ENCODE measurements around the gene ZNF136. TPM values are rescaled to one million over a fixed set of nuclear protein-coding genes. Genes with fewer than 3 reads are reported as not detected.

Gene ZNF136
- total RNA-seq, 4 donors from 2014 or later, result 6.3 to 18.7 (median 9.1) TPM

DNA sequence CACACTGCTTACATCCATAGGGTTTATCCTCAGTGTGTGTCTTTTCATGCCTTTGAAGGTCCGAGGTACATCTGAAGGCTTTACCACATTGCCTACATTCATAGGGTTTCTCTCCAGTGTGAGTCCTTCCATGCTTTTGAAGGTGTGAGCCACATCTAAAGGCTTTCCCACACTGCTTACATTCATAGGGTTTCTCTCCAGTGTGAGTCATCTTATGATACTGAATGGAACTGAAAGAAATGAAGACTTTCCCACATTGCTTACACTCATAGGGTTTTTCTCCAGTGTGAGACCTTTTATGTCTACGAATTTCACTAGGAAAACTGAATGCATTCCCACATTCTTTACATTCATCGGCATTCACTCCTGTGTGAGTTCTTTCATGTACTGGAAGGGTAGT is 29.8 kb upstream of the ZNF136 start:
- 89 to 100% methylated on average over 3 of the region's 3 CpGs for WGBS, 2 donors (ENCODE audit: low coverage in 1 of 2)
- Histone ChIP-seq H3K9me3 (peaks cover 30 to 32% of the 10 kb centered on the region in 2 donors), H3K27ac (no peak overlapping the region), H3K4me3 (no peak overlapping the region), H3K4me1 (no peaks in the 10 kb centered on the region), H3K27me3 (no peaks in the 10 kb centered on the region), H3K36me3 (peaks cover 3 to 52% (median 27%) of the 10 kb centered on the region in 4 donors)
- intact Hi-C loops (cut with DNase I; ENCODE audit: low total_unique reads), result no loop called here
- no peak for DNase-seq
- no peak for TF ChIP-seq POLR2AphosphoS5 (IDR thresholded peaks at IDR 0.05)
- no peak for TF ChIP-seq EP300 (IDR thresholded peaks at IDR 0.05; ENCODE audit: low read depth)
- TF ChIP-seq POLR2A (IDR thresholded peaks at IDR 0.05), result no peak
- TF ChIP-seq, protein P1, sequence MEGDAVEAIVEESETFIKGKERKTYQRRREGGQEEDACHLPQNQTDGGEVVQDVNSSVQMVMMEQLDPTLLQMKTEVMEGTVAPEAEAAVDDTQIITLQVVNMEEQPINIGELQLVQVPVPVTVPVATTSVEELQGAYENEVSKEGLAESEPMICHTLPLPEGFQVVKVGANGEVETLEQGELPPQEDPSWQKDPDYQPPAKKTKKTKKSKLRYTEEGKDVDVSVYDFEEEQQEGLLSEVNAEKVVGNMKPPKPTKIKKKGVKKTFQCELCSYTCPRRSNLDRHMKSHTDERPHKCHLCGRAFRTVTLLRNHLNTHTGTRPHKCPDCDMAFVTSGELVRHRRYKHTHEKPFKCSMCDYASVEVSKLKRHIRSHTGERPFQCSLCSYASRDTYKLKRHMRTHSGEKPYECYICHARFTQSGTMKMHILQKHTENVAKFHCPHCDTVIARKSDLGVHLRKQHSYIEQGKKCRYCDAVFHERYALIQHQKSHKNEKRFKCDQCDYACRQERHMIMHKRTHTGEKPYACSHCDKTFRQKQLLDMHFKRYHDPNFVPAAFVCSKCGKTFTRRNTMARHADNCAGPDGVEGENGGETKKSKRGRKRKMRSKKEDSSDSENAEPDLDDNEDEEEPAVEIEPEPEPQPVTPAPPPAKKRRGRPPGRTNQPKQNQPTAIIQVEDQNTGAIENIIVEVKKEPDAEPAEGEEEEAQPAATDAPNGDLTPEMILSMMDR (IDR thresholded peaks at IDR 0.05), result no peak
- in situ Hi-C loops (cut with MboI; ENCODE audit: low pct_ligation_motif_present in 1 of 4, low pct_unique_long_range_greater_than_20kb in 1 of 4, low sequenced_read_pairs in 3 of 4), result loop anchor here in 3 of 4 donors (25.0 kb wide), 3 partner anchors 146 to 246 kb away; partner anchors contain the start of gene ZNF69 (in 1 of the 3)

DNA sequence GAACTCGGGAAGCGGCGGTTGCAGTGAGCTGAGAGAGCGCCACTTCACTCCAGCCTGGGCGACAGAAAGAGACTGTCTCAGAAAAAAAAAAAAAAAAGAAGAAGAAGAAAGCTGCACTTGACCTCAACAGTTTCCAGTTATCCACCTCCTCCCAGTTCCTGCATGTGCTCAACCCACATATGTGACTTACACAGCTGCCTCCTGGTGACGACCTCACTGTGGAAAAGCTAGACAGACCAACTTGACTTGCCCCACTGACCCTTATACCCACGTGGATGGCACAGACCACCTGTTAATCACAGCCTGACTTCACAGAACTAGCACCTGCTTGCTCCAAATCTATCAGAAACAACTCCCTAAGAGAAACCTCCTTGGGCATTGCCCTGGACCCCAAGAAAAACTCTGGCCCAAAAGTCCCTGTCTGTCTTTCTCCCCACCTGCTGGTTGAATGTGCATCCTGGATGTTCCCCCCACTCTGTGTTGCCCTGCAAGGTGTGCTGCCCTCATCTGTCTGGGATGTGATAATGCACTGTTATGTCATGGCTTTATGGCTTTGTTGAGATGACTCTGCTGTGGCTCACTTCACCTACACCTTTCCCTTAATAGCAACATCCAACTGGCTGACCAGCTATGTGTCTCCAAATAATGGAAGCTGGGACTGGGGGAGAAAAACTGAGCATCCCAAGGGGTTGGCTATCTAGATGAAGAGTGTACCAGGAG is 25.5 kb upstream of the ZNF136 start:
- H3K4me1 ChIP-seq, result peaks cover 6 to 21% (median 18%) of the 10 kb centered on the region in 4 donors
- TF ChIP-seq, protein P1 (IDR thresholded peaks at IDR 0.05), result peak in 2 of 5 experiments; percentile 20 to 23
- no peak for TF ChIP-seq POLR2AphosphoS5 (IDR thresholded peaks at IDR 0.05)
- in situ Hi-C loops (cut with MboI; ENCODE audit: low pct_ligation_motif_present in 1 of 4, low pct_unique_long_range_greater_than_20kb in 1 of 4, low sequenced_read_pairs in 3 of 4), result loop anchor here in 3 of 4 donors (25.0 kb wide), 3 partner anchors 150 to 250 kb away; partner anchors contain the start of gene ZNF69 (in 1 of the 3)
- no peak overlapping the region for H3K4me3 ChIP-seq
- H3K27me3 ChIP-seq, result no peaks in the 10 kb centered on the region
- no peak overlapping the region for H3K27ac ChIP-seq
- peaks cover 18 to 25% of the 10 kb centered on the region in 2 donors for H3K9me3 ChIP-seq
- intact Hi-C loops (cut with DNase I; ENCODE audit: low total_unique reads), result no loop called here
- DNase-seq, result no peak
- 77 to 100% methylated on average over 5 to 7 of the region's 7 CpGs for WGBS, 2 donors (ENCODE audit: low coverage in 1 of 2)
- H3K36me3 ChIP-seq, result peaks cover 3 to 44% (median 26%) of the 10 kb centered on the region in 4 donors

DNA sequence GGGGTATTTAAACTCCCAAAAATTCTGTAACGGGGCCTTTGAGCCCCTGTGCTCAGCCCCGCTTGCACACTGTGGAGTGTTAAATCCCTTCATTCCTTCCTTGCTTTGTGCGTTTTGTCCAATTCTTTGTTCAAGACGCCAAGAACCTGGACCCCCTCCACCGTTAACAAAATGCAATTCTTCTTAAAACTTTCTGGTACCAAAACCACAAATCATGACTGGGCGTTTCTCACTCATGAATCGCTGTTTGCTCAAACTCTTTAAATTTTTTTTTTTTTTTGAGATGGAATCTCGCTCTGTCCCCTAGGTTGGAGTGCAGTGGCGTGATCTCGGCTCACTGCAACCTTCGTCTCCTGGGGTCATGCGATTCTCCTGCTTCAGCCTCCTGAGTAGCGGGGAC is 23.6 kb upstream of the ZNF136 start:
- Histone ChIP-seq H3K9me3 (peaks cover 3 to 6% of the 10 kb centered on the region in 2 donors), H3K36me3 (peaks cover 0 to 25% (median 10%) of the 10 kb centered on the region in 4 donors), H3K4me1 (peaks cover 6 to 21% (median 18%) of the 10 kb centered on the region in 4 donors), H3K27me3 (no peaks in the 10 kb centered on the region), H3K4me3 (peak overlapping the region; percentile 58 to 92 (median 72)), H3K27ac (peak overlapping the region; percentile 83 to 94 (median 87))
- WGBS, 2 donors (ENCODE audit: low coverage in 1 of 2), result 23 to 30% methylated on average over 10 to 13 of the region's 13 CpGs
- intact Hi-C loops (cut with DNase I; ENCODE audit: low total_unique reads), result no loop called here
- DNase-seq, result no peak
- TF ChIP-seq POLR2AphosphoS5 (IDR thresholded peaks at IDR 0.05), result no peak
- no peak for TF ChIP-seq POLR2A (IDR thresholded peaks at IDR 0.05)
- TF ChIP-seq, protein P1 (IDR thresholded peaks at IDR 0.05), result no peak
- no peak for TF ChIP-seq EP300 (IDR thresholded peaks at IDR 0.05; ENCODE audit: low read depth)
- in situ Hi-C loops (cut with MboI; ENCODE audit: low pct_ligation_motif_present in 1 of 4, low pct_unique_long_range_greater_than_20kb in 1 of 4, low sequenced_read_pairs in 3 of 4), result loop anchor here in 3 of 4 donors (25.0 kb wide), 3 partner anchors 152 to 252 kb away; partner anchors contain the start of gene ZNF69 (in 1 of the 3)

DNA sequence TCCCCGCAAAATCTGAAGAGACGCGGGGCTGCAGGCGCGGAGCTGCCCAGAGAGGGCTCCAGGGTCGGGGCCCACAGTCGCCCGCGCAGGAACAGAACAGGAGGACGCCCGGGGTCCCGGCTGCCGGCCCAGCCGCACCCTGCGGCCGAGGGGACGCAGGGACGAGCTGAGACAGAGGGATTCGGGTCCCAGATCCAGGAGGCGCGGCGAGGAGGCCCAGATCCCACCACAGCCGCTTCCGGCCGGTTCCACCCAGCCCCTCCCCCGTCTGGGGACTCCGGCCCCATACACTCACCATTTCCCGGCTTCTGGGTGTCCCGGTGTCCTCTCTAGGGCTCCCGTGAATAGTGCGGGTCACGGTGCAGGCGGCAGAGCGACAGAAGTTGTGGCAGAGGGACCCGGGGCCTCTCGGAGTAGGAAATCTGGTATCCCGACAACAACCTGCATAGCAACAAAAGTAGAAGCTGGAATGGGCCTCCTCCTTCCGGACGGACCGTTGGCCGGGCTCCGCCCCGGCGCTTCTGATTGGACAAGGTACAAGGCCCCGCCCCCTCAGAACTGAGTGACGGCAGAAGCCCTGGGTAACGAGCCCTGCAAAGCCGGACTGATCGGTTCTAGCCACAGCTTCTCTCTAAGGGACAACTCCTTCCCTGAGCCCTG is 22.9 kb upstream of the ZNF136 start, which contains the start of gene ZNF20:
Gene ZNF20, minus strand, starts transcription at position 466 of the 660 bp plus-strand sequence. Its CDS starts 168 bp downstream, at position 298.
- Histone ChIP-seq H3K9me3 (peaks cover 0 to 5% of the 10 kb centered on the region in 2 donors), H3K4me3 (peak within 1 kb of the TSS; percentile 58 to 92 (median 72)), H3K27me3 (no peaks in the 10 kb centered on the region), H3K36me3 (peaks cover 0 to 18% (median 4%) of the 10 kb centered on the region in 4 donors), H3K27ac (peak within 1 kb of the TSS; percentile 83 to 94 (median 87)), H3K4me1 (peaks cover 6 to 21% (median 18%) of the 10 kb centered on the region in 4 donors)
- peak; percentile 98 for DNase-seq
- WGBS, 2 donors (ENCODE audit: low coverage in 1 of 2), result 0 to 1% methylated on average over 3 to 37 of the region's 49 CpGs
- peak in 2 of 3 donors; percentile 51 to 79 for TF ChIP-seq POLR2AphosphoS5 (IDR thresholded peaks at IDR 0.05)
- peak; percentile 59 for TF ChIP-seq POLR2A (IDR thresholded peaks at IDR 0.05)
- TF ChIP-seq, protein P1 (IDR thresholded peaks at IDR 0.05), result peak in 1 of 5 experiments; percentile 5
- no peak for TF ChIP-seq EP300 (IDR thresholded peaks at IDR 0.05; ENCODE audit: low read depth)
- intact Hi-C loops (cut with DNase I; ENCODE audit: low total_unique reads), result loop anchor here (5.0 kb wide), 2 partner anchors 83 to 258 kb away; no protein-coding TSS in a partner anchor
- in situ Hi-C loops (cut with MboI; ENCODE audit: low pct_ligation_motif_present in 1 of 4, low pct_unique_long_range_greater_than_20kb in 1 of 4, low sequenced_read_pairs in 3 of 4), result loop anchor here in 3 of 4 donors (5.0 to 25.0 kb wide), 5 partner anchors 83 to 253 kb away; partner anchors contain the start of genes ZNF878 (in 2 of the 3) and ZNF69 (in 1 of the 3)

Measured in transverse colon (tissue), 4 donors.